ENCODE data around the gene AGTR1.

The AGTR1 gene

DNA sequence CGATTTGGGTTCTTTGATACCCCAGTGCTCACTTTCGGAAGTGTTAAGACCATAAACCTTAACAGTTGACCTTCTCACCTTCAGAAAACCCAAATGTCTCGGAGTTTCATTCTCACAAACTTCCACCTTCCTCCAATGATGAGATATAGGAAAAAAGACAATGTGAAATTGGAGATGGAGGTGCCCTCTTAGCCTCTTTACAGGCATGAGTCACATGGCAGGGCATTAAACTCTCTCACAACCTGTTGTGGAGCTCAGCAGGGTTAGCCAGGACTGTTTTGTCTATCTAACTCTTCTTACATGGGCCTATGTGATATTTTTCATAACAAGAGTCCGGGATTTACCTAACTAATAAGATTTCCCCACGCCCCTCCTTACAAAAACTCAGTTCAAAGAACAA, 10.7 kb downstream of the AGTR1 start:
- peaks cover 8% of the 10 kb centered on the region for H3K27me3 Mint-ChIP-seq
- H3K27ac Mint-ChIP-seq: no peak overlapping the region
- no peaks in the 10 kb centered on the region for H3K36me3 Mint-ChIP-seq (ENCODE audit: low read depth)
- H3K9me3 Mint-ChIP-seq: no peaks in the 10 kb centered on the region
- no peaks in the 10 kb centered on the region for H3K4me1 Mint-ChIP-seq (ENCODE audit: low read depth)
- intact Hi-C loops (cut with micrococcal nuclease): no loop called here
- H3K4me3 Mint-ChIP-seq: no peak overlapping the region

DNA sequence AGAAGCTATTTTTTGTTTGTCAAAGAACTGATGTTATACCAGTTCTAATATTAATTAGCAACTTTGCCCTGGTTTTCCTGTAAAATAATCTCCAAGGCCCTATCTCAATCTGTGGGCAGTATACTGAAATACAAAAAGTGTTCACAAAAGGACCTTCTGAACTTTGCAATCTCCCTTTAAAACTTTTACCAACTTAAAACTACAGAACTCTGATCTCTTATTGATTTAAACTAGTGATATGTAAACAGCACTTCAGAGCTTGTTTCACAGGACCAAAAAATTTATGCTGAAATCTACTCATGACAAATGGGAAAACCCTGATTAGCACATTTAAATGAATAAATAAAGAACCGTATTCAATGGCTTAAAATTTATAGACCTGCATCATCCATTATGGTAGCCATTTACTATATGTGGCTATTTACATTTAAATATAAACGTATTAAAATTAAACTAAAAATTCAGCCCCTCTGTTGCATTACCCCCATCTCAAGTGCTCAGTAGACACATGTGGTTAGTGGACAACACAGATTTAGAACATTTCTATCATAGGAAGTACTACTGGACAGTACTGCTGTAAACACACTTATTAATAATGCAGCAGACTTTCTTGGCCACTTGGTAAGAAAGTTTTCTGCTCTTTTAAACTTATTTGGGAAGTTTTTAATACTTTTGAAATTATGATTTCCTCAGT, 12.0 kb downstream of the AGTR1 start:
- Mint-ChIP-seq H3K4me1 (ENCODE audit: low read depth) (no peaks in the 10 kb centered on the region), H3K27me3 (peaks cover 8% of the 10 kb centered on the region), H3K9me3 (no peaks in the 10 kb centered on the region), H3K36me3 (ENCODE audit: low read depth) (no peaks in the 10 kb centered on the region), H3K4me3 (no peak overlapping the region), H3K27ac (no peak overlapping the region)
- intact Hi-C loops (cut with micrococcal nuclease): loop anchor here (10.0 kb wide), 1 partner anchor 395 kb away; no protein-coding TSS in a partner anchor

DNA sequence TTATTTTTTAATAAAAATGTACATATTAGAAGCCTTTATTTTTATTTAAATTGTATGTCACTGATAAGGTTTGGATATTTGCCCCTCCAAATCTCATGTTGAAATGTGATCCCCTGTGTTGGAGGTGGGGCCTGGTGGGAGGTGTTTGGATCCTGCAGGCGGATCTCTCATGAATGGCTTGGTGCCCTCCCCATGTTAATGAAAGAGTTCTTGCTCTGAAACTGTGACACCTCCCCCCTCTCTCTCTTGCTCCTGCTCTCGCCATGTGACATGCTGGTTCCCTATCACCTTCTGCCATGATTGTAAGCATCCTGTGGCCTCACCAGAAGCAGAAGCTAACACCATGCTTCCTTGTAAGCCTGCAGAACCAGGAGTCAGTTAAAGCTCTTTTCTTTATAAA, 13.0 kb downstream of the AGTR1 start:
- Mint-ChIP-seq H3K36me3 (ENCODE audit: low read depth) (no peaks in the 10 kb centered on the region), H3K4me1 (ENCODE audit: low read depth) (no peaks in the 10 kb centered on the region), H3K27ac (no peak overlapping the region), H3K27me3 (peaks cover 4% of the 10 kb centered on the region), H3K9me3 (no peaks in the 10 kb centered on the region), H3K4me3 (no peak overlapping the region)
- intact Hi-C loops (cut with micrococcal nuclease): loop anchor here (10.0 kb wide), 1 partner anchor 396 kb away; no protein-coding TSS in a partner anchor

DNA sequence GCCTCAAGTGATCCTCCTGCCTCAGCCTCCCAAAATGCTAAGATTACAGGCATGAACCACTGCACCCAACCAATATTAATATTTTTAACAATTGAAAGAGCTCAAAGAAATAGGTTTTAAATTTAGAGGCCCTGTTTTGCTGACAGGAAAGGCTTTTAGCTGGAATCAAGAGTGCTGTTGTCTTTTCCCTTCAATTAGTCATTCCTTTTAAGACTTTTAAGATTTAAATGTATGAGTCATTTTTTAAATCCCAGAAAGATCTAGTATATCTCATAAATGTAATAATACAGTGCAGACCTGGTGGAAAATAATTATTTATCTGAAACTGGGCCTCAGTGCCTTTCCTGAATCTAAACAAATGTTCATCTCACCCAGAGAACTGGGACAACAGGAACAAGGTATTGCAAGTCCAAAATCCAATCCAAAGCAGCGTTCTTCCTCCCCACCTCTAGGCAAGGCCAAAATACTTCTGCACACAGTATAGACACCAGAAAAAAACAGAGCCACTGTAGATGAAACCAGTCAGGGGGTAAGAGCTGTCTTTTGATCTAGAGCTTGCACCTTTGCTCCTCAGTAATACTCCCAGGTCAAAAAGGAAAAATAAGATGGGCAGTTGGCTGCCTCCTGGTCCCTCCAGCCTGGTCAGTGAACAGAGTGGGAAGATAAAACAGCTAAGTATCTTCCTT, 14.4 kb downstream of the AGTR1 start:
- Mint-ChIP-seq H3K9me3 (no peaks in the 10 kb centered on the region), H3K36me3 (ENCODE audit: low read depth) (no peaks in the 10 kb centered on the region), H3K4me1 (ENCODE audit: low read depth) (no peaks in the 10 kb centered on the region), H3K27me3 (peaks cover 4% of the 10 kb centered on the region), H3K4me3 (no peak overlapping the region), H3K27ac (no peak overlapping the region)
- intact Hi-C loops (cut with micrococcal nuclease): loop anchor here (10.0 kb wide), 1 partner anchor 397 kb away; no protein-coding TSS in a partner anchor

DNA sequence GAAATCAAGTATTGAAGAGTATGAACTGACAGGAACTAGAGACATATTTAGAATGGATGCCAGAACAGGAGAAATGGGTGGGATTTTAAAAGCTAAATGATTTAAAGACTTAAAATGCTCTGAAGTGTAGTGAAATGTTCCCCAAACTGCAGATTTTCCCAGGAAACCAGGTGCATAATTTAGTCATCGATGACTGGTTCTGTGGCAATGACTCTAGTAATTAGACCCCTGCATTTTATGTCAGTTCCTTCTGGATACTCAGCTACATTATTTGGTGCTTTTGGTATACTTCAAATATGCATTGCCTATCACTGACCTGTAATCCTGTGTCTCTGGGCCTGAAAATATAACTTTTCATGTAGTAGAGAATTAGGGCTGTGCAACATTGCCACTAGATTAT, 16.8 kb downstream of the AGTR1 start:
- no peaks in the 10 kb centered on the region for H3K9me3 Mint-ChIP-seq
- H3K36me3 Mint-ChIP-seq (ENCODE audit: low read depth): no peaks in the 10 kb centered on the region
- H3K27me3 Mint-ChIP-seq: peaks cover 3% of the 10 kb centered on the region
- no peak overlapping the region for H3K4me3 Mint-ChIP-seq
- intact Hi-C loops (cut with micrococcal nuclease): loop anchor here (10.0 kb wide), 1 partner anchor 400 kb away; no protein-coding TSS in a partner anchor
- no peak overlapping the region for H3K27ac Mint-ChIP-seq
- H3K4me1 Mint-ChIP-seq (ENCODE audit: low read depth): no peaks in the 10 kb centered on the region

DNA sequence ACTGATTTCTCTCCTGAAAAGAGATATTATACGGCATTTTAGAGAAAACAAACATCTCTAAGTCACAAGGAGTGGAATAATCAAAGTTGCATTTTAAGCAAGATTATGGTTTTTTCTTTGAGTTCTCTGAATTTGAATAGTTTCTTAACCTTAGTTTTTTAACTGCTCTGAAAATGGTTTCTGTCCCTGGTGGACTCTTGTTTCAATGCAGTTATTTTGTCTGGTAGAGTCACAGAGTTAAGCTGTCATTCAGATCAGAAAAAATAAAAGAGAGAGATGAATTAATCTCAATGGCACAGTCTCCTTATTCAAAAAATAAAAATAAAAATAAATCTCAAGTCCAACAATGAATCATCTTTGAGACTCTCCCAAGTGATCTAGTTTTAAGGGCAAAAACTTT, 19.0 kb downstream of the AGTR1 start:
- no peak overlapping the region for H3K27ac Mint-ChIP-seq
- H3K27me3 Mint-ChIP-seq: peaks cover 6% of the 10 kb centered on the region
- no peak overlapping the region for H3K4me3 Mint-ChIP-seq
- H3K9me3 Mint-ChIP-seq: no peaks in the 10 kb centered on the region
- H3K4me1 Mint-ChIP-seq (ENCODE audit: low read depth): no peaks in the 10 kb centered on the region
- no peaks in the 10 kb centered on the region for H3K36me3 Mint-ChIP-seq (ENCODE audit: low read depth)
- intact Hi-C loops (cut with micrococcal nuclease): loop anchor here (10.0 kb wide), 1 partner anchor 402 kb away; no protein-coding TSS in a partner anchor

DNA sequence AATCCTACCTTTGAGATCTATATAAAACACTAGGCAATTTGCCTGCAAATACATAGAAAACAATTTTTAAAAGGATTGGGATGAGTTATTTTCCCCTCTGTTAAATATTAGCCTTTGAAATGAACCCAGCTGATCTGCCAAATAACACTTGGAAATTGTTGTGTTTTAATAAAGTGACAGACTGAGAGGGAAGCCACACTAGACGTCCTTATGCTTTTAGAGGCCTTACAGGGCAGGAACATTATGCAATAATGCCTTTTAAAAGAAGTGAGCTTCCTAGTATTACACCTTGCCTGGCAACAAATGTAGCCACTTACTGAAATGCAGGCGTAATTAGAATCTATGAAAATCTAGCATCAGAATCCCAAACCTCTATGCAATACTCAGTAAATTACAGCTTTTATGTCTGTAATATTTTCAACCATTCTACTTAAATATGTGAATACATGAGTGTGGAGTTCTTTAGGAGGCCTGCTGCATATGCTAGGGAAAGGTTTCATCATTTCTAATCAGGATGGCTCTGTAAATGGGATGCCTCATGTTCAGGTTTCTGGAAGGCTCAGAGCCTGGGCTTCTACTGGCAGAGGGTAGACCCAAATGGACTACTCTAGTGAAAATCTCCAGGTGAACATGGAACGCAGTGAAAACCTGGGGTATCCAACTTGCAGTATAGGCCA, 20.3 kb downstream of the AGTR1 start:
- intact Hi-C loops (cut with micrococcal nuclease): loop anchor here (10.0 kb wide), 1 partner anchor 403 kb away; no protein-coding TSS in a partner anchor
- H3K4me3 Mint-ChIP-seq: no peak overlapping the region
- H3K27me3 Mint-ChIP-seq: peaks cover 10% of the 10 kb centered on the region

DNA sequence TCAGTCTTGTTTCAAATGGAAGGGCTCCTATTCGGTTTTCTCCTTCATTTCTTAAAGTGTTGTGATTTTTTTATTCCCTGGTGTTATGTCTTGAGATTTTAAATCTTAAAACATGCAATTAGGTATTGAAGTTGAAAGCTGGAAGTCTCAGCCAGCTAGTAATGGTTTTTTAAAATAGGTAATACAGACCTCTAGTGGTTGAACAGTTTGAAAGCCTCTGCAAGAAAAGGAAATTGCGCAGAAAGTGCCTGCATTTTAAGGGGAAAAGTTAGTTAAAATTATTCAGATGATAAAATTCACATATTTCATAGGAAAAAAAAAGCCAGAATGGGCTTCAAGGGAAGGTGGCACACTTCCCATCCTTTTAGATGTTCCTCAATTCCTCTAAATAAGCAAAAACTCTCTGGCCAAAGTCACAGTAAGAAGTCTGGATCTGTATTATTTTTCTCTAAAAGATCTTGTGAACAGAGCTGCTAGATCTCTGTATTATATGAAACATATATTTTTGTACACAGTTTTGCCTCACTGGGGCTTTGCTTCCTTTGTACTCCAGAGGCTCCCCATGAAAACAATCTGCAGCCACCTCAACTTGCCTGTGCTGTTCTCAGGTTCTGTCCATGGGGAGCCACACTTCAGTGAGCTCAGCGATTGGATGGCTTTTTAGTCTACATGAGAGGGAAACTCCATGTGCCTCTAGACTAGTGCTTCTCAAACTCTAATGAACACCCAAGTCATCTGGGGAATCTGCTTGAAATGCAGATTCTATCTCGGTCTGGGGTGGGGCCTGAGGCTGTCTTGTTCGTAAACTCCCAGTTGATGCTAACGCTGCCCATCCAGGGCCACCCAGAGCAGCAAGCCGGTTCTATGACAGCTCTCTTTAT, 21.5 kb downstream of the AGTR1 start:
- Mint-ChIP-seq H3K4me1 (ENCODE audit: low read depth) (no peaks in the 10 kb centered on the region), H3K36me3 (ENCODE audit: low read depth) (no peaks in the 10 kb centered on the region), H3K9me3 (no peaks in the 10 kb centered on the region), H3K4me3 (no peak overlapping the region), H3K27me3 (peaks cover 12% of the 10 kb centered on the region), H3K27ac (no peak overlapping the region)
- intact Hi-C loops (cut with micrococcal nuclease): loop anchor here (10.0 kb wide), 1 partner anchor 404 kb away; no protein-coding TSS in a partner anchor

More for the DNA sequence above, 20.3 kb downstream of the AGTR1 start:
- no peaks in the 10 kb centered on the region for H3K36me3 Mint-ChIP-seq (ENCODE audit: low read depth)
- no peaks in the 10 kb centered on the region for H3K4me1 Mint-ChIP-seq (ENCODE audit: low read depth)
- H3K27ac Mint-ChIP-seq: no peak overlapping the region
- no peaks in the 10 kb centered on the region for H3K9me3 Mint-ChIP-seq

DNA sequence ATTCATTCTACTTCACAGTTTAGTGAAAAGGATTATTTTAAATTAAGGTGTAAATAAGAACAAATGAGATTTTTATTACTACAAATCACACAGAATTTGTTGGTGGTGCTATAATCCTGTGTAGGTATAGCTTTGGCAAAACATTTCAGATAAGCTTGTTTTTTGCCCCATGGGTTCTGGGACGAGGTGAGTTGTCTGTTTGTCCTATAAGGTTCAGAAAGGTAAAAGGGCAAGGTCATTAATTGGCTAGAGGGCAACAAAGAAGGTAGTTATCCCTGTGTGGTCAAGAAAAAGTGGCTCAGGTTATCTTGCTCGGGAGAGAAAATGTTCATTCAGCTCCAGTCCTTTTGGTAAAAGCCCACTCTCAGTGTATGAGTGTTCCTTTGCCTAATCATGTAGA, 23.2 kb downstream of the AGTR1 start:
- H3K4me1 Mint-ChIP-seq (ENCODE audit: low read depth): no peaks in the 10 kb centered on the region
- intact Hi-C loops (cut with micrococcal nuclease): loop anchor here (10.0 kb wide), 1 partner anchor 134 kb away; no protein-coding TSS in a partner anchor
- no peak overlapping the region for H3K27ac Mint-ChIP-seq
- H3K9me3 Mint-ChIP-seq: no peaks in the 10 kb centered on the region
- no peaks in the 10 kb centered on the region for H3K36me3 Mint-ChIP-seq (ENCODE audit: low read depth)
- H3K27me3 Mint-ChIP-seq: peaks cover 12% of the 10 kb centered on the region
- no peak overlapping the region for H3K4me3 Mint-ChIP-seq

DNA sequence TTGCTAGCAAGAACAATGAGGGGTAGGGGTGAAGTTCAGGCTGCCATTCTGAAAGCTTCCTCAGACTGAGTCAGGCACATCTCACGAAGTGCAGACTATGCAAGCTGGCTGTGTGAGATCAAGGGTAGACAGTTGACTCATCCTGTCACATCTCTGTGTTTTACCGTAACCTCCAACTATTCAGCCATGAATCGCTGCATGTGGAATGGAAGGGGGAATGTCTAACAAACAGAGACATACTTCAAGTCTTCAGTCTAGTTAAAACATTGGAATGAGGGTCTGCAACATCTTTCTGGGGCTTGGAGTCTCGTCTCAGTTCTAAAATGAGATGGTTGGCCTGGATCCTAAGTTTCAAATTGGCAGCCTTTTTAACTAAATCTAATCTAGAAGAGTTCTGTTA, 25.9 kb downstream of the AGTR1 start:
- H3K27ac Mint-ChIP-seq: no peak overlapping the region
- H3K4me3 Mint-ChIP-seq: no peak overlapping the region
- intact Hi-C loops (cut with micrococcal nuclease): loop anchor here (10.0 kb wide), 1 partner anchor 131 kb away; no protein-coding TSS in a partner anchor

DNA sequence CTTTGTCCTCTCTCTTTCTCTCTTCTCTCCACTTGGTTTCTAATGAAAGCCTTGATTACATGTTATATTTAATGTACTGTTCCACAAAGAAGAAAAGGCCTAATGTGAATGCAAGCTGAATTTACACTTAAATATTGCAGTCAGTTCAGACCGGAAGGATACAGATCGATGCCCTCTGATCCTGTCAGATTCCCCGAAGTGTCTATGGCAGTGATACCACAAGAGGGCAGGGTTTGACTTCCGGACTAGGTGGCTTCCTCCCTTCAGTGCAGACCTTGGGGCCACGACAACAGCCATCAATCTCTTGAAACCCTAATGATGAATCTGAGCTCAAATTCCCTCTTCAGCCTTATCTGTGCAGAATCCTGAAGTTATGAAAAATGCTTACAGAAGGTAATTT, 29.5 kb downstream of the AGTR1 start:
- H3K27me3 Mint-ChIP-seq: peaks cover 6% of the 10 kb centered on the region
- no peak overlapping the region for H3K27ac Mint-ChIP-seq
- intact Hi-C loops (cut with micrococcal nuclease): loop anchor here (1.0 to 10.0 kb wide), 3 partner anchors 128 to 216 kb away; no protein-coding TSS in a partner anchor
- H3K9me3 Mint-ChIP-seq: no peaks in the 10 kb centered on the region
- H3K36me3 Mint-ChIP-seq (ENCODE audit: low read depth): no peaks in the 10 kb centered on the region
- H3K4me3 Mint-ChIP-seq: no peak overlapping the region
- H3K4me1 Mint-ChIP-seq (ENCODE audit: low read depth): peaks cover 8% of the 10 kb centered on the region

More for the DNA sequence above, 25.9 kb downstream of the AGTR1 start:
- H3K4me1 Mint-ChIP-seq (ENCODE audit: low read depth): no peaks in the 10 kb centered on the region
- H3K9me3 Mint-ChIP-seq: no peaks in the 10 kb centered on the region
- H3K27me3 Mint-ChIP-seq: peaks cover 12% of the 10 kb centered on the region
- H3K36me3 Mint-ChIP-seq (ENCODE audit: low read depth): no peaks in the 10 kb centered on the region

DNA sequence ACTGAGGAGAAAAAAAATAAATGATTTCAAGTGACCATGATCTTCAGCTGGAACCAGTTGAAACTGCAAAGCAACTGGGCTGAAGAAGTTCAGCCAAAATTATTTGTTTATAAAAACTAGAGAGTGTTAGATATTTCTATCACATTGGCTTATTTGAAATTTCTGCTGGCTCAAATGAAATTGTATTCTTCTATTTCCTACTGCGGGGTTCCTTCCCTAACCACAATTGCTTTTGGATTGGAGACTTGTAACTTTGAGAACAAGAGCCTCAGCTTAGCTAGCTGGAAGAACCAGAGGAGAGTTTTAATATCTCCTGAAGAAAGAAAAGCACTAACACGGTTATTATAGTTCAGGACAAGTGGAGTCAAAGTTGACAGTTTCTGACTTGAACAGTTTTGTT, 31.1 kb downstream of the AGTR1 start:
- intact Hi-C loops (cut with micrococcal nuclease): loop anchor here (10.0 kb wide), 1 partner anchor 126 kb away; no protein-coding TSS in a partner anchor
- Mint-ChIP-seq H3K27me3 (peaks cover under 1% of the 10 kb centered on the region), H3K4me1 (ENCODE audit: low read depth) (peaks cover 8% of the 10 kb centered on the region), H3K27ac (no peak overlapping the region), H3K4me3 (no peak overlapping the region), H3K36me3 (ENCODE audit: low read depth) (no peaks in the 10 kb centered on the region), H3K9me3 (no peaks in the 10 kb centered on the region)

DNA sequence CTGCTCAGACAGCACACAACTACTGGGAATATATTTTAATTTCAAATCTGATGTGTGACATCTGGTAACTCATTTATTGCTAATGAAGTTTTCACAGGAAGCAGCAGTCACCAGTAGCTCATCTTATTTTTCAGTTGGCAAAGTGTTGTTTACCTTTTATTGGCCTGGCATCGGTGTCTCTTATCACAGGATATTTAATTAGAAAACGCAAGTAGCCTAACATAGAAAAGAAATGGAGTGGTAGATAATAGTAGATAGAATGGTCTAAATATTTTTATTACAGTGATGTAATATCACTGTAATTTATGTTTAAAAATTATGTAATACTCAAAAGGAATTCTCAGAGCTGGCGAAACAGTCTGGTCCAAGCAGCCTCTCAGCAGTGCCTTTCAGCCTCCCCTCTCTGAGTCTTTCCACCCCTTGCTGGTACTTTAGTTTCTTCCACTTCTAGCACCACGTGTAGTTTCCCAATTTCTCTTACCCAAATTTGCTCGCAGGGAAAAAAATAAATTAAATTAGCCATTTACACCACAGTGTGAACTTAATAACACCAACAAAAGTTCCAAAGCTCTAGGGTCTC, 31.9 kb downstream of the AGTR1 start:
- Mint-ChIP-seq H3K36me3 (ENCODE audit: low read depth) (no peaks in the 10 kb centered on the region), H3K4me3 (no peak overlapping the region), H3K27ac (no peak overlapping the region), H3K9me3 (no peaks in the 10 kb centered on the region), H3K4me1 (ENCODE audit: low read depth) (peaks cover 8% of the 10 kb centered on the region), H3K27me3 (no peaks in the 10 kb centered on the region)
- intact Hi-C loops (cut with micrococcal nuclease): loop anchor here (10.0 kb wide), 1 partner anchor 125 kb away; no protein-coding TSS in a partner anchor

Data from dendritic cell treated with granulocyte-macrophage colony-stimulating factor and Interleukin-4, amounts not matched to agents 40 ng/mL and 50 ng/mL, for 4 days (primary cell).